WTC11 (cell line): Measurements from ENCODE around the gene OR5P2. TPM values are rescaled to one million over a fixed set of nuclear protein-coding genes. Genes with fewer than 3 reads are reported as not detected.

Experiments used
- ATAC-seq: fragments of 200-7000 bp; cut with Tn5 transposase; 2 replicates; pipeline ENCODE4 v1.10.0; 2021; ENCODE audit warnings: mild to moderate bottlenecking, moderate library complexity
- CTCF ChIA-PET: fragments of 300-600 bp; sonication (Branson Sonifier 250); formaldehyde crosslinking; loops from one replicate; lab custom pipeline; 2021; ENCODE audit warnings: antibody characterized with exemption; lab: Charles Lee
- POLR2A ChIA-PET: fragments of 350-600 bp; sonication (Branson Sonifier 250); formaldehyde crosslinking; loops from one replicate; lab custom pipeline; 2021; ENCODE audit warnings: antibody characterized with exemption; lab: Charles Lee
- DNase-seq: peaks from one replicate; pipeline ENCODE4 v3.0.0; 2021; ENCODE audit warnings: low spot score
- H3K27ac Mint-ChIP-seq: 2 replicates; pipeline ENCODE4 v1.8.0; 2021; ENCODE audit warnings: mixed read lengths
- H3K27me3 Mint-ChIP-seq: 2 replicates; pipeline ENCODE4 v1.8.0; 2021; ENCODE audit warnings: low read depth, mild to moderate bottlenecking, moderate library complexity, mixed read lengths
- H3K36me3 Mint-ChIP-seq: 2 replicates; pipeline ENCODE4 v1.8.0; 2021; ENCODE audit warnings: mixed read lengths
- H3K4me1 Mint-ChIP-seq: 2 replicates; pipeline ENCODE4 v1.8.0; 2022; ENCODE audit warnings: mixed read lengths
- H3K4me3 Mint-ChIP-seq: 2 replicates; pipeline ENCODE4 v1.8.0; 2021; ENCODE audit warnings: mild to moderate bottlenecking, moderate library complexity, mixed read lengths
- H3K9me3 Mint-ChIP-seq: 2 replicates; pipeline ENCODE4 v1.8.0; 2021; ENCODE audit warnings: mixed read lengths
- GABPB1 ChIP-seq: sonication (generic); formaldehyde crosslinking; IDR thresholded peaks from 2 replicates; pipeline ENCODE4 v1.8.1; 2023; ENCODE audit warnings: mild to moderate bottlenecking, missing genetic modification reagents
- OVOL2 ChIP-seq: fragments of 250-450 bp; sonication (Bioruptor Pico); IDR thresholded peaks from 2 replicates; pipeline ENCODE4 v1.9.0; 2021; ENCODE audit warnings: mild to moderate bottlenecking, borderline replicate concordance
- RORB ChIP-seq: fragments of 250-450 bp; sonication (Bioruptor Pico); IDR thresholded peaks from 2 replicates; pipeline ENCODE4 v1.9.0; 2021; ENCODE audit warnings: mild to moderate bottlenecking
- SOX15 ChIP-seq: fragments of 250-450 bp; sonication (Bioruptor Pico); IDR thresholded peaks from 2 replicates; pipeline ENCODE4 v1.9.0; 2021; ENCODE audit warnings: mild to moderate bottlenecking
- TEAD4 ChIP-seq: sonication (generic); formaldehyde crosslinking; IDR thresholded peaks from 2 replicates; pipeline ENCODE4 v1.8.0; 2022; ENCODE audit warnings: mild to moderate bottlenecking, missing genetic modification reagents
- TP53 ChIP-seq: sonication (generic); formaldehyde crosslinking; IDR thresholded peaks from 2 replicates; pipeline ENCODE4 v1.8.1; 2023; ENCODE audit warnings: mild to moderate bottlenecking, missing genetic modification reagents
- ZNF317 ChIP-seq: sonication (generic); formaldehyde crosslinking; IDR thresholded peaks from 2 replicates; pipeline ENCODE4 v1.8.1; 2023; ENCODE audit warnings: low read depth, mild to moderate bottlenecking, moderate library complexity, missing genetic modification reagents, borderline replicate concordance
- total RNA-seq: library from RNA; stranded (reverse); gene quantifications from 3 replicates; pipeline ENCODE4 v1.2.3, GENCODE V29; 2021
- TF ChIP-seq, protein P1 (sequence below): fragments of 250-450 bp; sonication (Bioruptor Pico); IDR thresholded peaks from 2 replicates; pipeline ENCODE4 v2.1.2; 2022; ENCODE audit warnings: mild to moderate bottlenecking, moderate library complexity
- TF ChIP-seq, protein P2 (sequence below): sonication (generic); formaldehyde crosslinking; IDR thresholded peaks from 2 replicates; pipeline ENCODE4 v1.8.1; 2023; ENCODE audit warnings: mild to moderate bottlenecking, missing genetic modification reagents
- TF ChIP-seq, protein P3 (sequence below): sonication (generic); formaldehyde crosslinking; IDR thresholded peaks from 2 replicates; pipeline ENCODE4 v1.8.0; 2022; ENCODE audit warnings: mild to moderate bottlenecking, missing genetic modification reagents
- TF ChIP-seq, protein P4 (sequence below): fragments of 250-450 bp; sonication (Bioruptor Pico); IDR thresholded peaks from 2 replicates; pipeline ENCODE4 v1.9.0; 2021; ENCODE audit warnings: mild to moderate bottlenecking
- TF ChIP-seq, protein P5 (sequence below): sonication (generic); formaldehyde crosslinking; IDR thresholded peaks from 2 replicates; pipeline ENCODE4 v1.8.0; 2023; ENCODE audit warnings: missing genetic modification reagents
- TF ChIP-seq, protein P6 (sequence below): fragments of 250-450 bp; sonication (Bioruptor Pico); IDR thresholded peaks from 2 replicates; pipeline ENCODE4 v1.9.0; 2021; ENCODE audit warnings: moderate library complexity, mild to moderate bottlenecking, inconsistent platforms, borderline replicate concordance
- TF ChIP-seq, protein P7 (sequence below): sonication (generic); formaldehyde crosslinking; IDR thresholded peaks from 2 replicates; pipeline ENCODE4 v1.8.1; 2023; ENCODE audit warnings: mild to moderate bottlenecking, missing genetic modification reagents, moderate library complexity
- TF ChIP-seq, protein P8 (sequence below): fragments of 200-600 bp; IDR thresholded peaks from 2 replicates; pipeline ENCODE4 v1.8.0; 2022; ENCODE audit warnings: antibody characterized with exemption

OR5P2 gene
- total RNA-seq, 1 experiment from 2014 or later, result not detected

DNA sequence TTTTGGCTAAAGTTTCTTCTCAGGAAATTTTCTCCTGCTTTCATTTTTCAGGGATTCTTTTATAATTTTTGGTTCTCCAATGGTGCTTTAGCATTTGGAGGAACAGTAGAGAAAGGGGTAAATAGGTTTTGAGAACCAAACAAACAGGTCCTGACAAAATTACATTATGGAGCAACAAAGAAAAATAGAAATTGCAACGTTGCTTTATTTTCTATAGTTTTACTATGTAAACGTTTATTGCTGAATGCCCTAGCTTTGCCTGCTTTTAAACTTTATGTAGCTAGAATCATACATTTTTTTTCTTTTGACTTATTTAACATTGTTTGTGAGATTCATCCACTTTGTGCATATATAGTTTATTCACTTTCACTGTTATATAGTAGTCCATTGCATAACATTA lies 43.8 kb upstream of the OR5P2 start:
- peaks cover 4% of the 10 kb centered on the region; the same call in 1 of the 2 replicates for H3K27me3 Mint-ChIP-seq

More for the DNA sequence above, 43.8 kb upstream of the OR5P2 start:
- no peak for ATAC-seq
- TF ChIP-seq, protein P1, sequence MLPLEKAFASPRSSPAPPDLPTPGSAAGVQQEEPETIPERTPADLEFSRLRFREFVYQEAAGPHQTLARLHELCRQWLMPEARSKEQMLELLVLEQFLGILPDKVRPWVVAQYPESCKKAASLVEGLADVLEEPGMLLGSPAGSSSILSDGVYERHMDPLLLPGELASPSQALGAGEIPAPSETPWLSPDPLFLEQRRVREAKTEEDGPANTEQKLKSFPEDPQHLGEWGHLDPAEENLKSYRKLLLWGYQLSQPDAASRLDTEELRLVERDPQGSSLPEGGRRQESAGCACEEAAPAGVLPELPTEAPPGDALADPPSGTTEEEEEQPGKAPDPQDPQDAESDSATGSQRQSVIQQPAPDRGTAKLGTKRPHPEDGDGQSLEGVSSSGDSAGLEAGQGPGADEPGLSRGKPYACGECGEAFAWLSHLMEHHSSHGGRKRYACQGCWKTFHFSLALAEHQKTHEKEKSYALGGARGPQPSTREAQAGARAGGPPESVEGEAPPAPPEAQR (CRISPR knock-in tag), result no peak
- no peak for TF ChIP-seq ZNF317 (CRISPR knock-in tag)
- TF ChIP-seq, protein P2, sequence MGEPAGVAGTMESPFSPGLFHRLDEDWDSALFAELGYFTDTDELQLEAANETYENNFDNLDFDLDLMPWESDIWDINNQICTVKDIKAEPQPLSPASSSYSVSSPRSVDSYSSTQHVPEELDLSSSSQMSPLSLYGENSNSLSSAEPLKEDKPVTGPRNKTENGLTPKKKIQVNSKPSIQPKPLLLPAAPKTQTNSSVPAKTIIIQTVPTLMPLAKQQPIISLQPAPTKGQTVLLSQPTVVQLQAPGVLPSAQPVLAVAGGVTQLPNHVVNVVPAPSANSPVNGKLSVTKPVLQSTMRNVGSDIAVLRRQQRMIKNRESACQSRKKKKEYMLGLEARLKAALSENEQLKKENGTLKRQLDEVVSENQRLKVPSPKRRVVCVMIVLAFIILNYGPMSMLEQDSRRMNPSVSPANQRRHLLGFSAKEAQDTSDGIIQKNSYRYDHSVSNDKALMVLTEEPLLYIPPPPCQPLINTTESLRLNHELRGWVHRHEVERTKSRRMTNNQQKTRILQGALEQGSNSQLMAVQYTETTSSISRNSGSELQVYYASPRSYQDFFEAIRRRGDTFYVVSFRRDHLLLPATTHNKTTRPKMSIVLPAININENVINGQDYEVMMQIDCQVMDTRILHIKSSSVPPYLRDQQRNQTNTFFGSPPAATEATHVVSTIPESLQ (CRISPR knock-in tag), result no peak
- TF ChIP-seq, protein P3, sequence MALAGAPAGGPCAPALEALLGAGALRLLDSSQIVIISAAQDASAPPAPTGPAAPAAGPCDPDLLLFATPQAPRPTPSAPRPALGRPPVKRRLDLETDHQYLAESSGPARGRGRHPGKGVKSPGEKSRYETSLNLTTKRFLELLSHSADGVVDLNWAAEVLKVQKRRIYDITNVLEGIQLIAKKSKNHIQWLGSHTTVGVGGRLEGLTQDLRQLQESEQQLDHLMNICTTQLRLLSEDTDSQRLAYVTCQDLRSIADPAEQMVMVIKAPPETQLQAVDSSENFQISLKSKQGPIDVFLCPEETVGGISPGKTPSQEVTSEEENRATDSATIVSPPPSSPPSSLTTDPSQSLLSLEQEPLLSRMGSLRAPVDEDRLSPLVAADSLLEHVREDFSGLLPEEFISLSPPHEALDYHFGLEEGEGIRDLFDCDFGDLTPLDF (CRISPR knock-in tag), result no peak
- TF ChIP-seq TP53 (CRISPR knock-in tag), result no peak
- TF ChIP-seq OVOL2 (CRISPR knock-in tag), result no peak
- TF ChIP-seq, protein P4, sequence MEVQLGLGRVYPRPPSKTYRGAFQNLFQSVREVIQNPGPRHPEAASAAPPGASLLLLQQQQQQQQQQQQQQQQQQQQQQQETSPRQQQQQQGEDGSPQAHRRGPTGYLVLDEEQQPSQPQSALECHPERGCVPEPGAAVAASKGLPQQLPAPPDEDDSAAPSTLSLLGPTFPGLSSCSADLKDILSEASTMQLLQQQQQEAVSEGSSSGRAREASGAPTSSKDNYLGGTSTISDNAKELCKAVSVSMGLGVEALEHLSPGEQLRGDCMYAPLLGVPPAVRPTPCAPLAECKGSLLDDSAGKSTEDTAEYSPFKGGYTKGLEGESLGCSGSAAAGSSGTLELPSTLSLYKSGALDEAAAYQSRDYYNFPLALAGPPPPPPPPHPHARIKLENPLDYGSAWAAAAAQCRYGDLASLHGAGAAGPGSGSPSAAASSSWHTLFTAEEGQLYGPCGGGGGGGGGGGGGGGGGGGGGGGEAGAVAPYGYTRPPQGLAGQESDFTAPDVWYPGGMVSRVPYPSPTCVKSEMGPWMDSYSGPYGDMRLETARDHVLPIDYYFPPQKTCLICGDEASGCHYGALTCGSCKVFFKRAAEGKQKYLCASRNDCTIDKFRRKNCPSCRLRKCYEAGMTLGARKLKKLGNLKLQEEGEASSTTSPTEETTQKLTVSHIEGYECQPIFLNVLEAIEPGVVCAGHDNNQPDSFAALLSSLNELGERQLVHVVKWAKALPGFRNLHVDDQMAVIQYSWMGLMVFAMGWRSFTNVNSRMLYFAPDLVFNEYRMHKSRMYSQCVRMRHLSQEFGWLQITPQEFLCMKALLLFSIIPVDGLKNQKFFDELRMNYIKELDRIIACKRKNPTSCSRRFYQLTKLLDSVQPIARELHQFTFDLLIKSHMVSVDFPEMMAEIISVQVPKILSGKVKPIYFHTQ, result no peak
- TF ChIP-seq, protein P5, sequence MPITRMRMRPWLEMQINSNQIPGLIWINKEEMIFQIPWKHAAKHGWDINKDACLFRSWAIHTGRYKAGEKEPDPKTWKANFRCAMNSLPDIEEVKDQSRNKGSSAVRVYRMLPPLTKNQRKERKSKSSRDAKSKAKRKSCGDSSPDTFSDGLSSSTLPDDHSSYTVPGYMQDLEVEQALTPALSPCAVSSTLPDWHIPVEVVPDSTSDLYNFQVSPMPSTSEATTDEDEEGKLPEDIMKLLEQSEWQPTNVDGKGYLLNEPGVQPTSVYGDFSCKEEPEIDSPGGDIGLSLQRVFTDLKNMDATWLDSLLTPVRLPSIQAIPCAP (CRISPR knock-in tag), result no peak
- TF ChIP-seq, protein P6, sequence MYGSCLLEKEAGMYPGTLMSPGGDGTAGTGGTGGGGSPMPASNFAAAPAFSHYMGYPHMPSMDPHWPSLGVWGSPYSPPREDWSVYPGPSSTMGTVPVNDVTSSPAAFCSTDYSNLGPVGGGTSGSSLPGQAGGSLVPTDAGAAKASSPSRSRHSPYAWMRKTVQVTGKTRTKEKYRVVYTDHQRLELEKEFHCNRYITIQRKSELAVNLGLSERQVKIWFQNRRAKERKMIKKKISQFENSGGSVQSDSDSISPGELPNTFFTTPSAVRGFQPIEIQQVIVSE, result no peak
- TF ChIP-seq SOX15 (CRISPR knock-in tag), result no peak
- TF ChIP-seq TEAD4, result no peak
- TF ChIP-seq, protein P7, sequence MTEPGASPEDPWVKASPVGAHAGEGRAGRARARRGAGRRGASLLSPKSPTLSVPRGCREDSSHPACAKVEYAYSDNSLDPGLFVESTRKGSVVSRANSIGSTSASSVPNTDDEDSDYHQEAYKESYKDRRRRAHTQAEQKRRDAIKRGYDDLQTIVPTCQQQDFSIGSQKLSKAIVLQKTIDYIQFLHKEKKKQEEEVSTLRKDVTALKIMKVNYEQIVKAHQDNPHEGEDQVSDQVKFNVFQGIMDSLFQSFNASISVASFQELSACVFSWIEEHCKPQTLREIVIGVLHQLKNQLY (CRISPR knock-in tag), result no peak
- no peak for TF ChIP-seq GABPB1 (CRISPR knock-in tag)
- TF ChIP-seq, protein P8, sequence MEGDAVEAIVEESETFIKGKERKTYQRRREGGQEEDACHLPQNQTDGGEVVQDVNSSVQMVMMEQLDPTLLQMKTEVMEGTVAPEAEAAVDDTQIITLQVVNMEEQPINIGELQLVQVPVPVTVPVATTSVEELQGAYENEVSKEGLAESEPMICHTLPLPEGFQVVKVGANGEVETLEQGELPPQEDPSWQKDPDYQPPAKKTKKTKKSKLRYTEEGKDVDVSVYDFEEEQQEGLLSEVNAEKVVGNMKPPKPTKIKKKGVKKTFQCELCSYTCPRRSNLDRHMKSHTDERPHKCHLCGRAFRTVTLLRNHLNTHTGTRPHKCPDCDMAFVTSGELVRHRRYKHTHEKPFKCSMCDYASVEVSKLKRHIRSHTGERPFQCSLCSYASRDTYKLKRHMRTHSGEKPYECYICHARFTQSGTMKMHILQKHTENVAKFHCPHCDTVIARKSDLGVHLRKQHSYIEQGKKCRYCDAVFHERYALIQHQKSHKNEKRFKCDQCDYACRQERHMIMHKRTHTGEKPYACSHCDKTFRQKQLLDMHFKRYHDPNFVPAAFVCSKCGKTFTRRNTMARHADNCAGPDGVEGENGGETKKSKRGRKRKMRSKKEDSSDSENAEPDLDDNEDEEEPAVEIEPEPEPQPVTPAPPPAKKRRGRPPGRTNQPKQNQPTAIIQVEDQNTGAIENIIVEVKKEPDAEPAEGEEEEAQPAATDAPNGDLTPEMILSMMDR, result no peak
- TF ChIP-seq RORB (CRISPR knock-in tag), result no peak
- Mint-ChIP-seq H3K9me3 (peaks cover 11% of the 10 kb centered on the region; the same call in 1 of the 2 replicates), H3K36me3 (no peaks in the 10 kb centered on the region), H3K27ac (no peak overlapping the region), H3K4me1 (0 out of 2 replicates have a peak, but pooled peaks cover 4% of the 10 kb centered on the region), H3K4me3 (no peak overlapping the region)
- ChIA-PET CTCF (no interaction called here), POLR2A (no interaction called here)
- DNase-seq, result no peak
